Right ventricle myocardium inferior (tissue), 1 donor: ENCODE data around the gene FOXL3. TPM values are rescaled to one million over a fixed set of nuclear protein-coding genes. Genes with fewer than 3 reads are reported as not detected.

Experiments
- ATAC-seq: fragments of 200-7000 bp; cut with Tn5 transposase; one replicate; pipeline ENCODE4 v1.9.1; 2020; ENCODE audit warnings: mild to moderate bottlenecking, moderate library complexity
- DNase-seq: peaks from one replicate; pipeline ENCODE4 v3.0.0; 2021; ENCODE audit errors: missing footprints
- intact Hi-C: fragments of 100-400 bp; cut with DNase I; formaldehyde crosslinking; loops from one replicate; pipeline ENCODE4 v1.11.0; 2022
- total RNA-seq: library from RNA; stranded (reverse); fragmentation: NEBNext Ultra II Directional; extraction: Animal tissue kit (Norgen Biotek cat#: 25700); gene quantifications from one replicate; pipeline ENCODE4 v1.2.1, GENCODE V29; 2021
- donor health status: DM: no; HTN: yes; CAD: no; lungs with severe emphysema.

The FOXL3 gene
- total RNA-seq, 1 donor from 2014 or later = not detected

DNA sequence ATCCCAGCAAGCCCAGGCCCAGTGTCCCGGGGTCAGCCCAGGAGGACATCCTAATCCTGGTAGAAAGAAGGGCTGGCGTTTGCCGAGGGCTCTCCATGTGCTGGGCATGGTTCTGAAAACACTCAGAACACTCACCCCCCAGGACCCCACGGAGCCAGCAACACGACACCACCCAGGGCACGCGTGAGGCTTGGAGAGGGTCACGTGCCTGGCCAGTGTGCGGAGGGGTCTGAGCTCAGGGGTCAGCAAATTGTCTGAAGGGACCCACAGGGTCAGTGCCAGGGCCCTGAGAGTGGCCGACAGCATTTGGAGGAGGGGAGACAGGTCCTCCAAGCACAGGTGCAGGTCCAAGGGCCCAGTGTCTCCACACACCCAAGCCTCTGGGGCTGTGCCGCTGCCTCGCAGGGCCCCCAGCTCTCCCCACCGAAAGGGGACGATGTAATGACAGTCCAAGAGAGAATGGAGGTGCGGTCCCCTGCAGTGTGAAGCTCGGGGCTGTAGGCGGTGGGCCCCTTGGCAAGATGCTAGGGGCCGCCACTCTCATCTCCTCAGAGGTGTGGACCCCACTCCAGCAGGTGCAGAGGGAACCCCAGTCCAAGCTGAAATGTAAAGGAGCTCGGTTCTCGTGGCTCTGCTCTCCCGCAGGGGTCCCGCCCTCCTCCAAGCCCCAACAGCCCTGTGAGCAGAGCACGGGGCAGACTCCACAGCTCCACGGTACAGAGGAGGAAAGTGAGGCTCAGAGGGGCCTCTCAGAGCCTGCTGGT, 7.8 kb downstream of the FOXL3 start:
- ATAC-seq = no peak
- intact Hi-C loops = no loop called here
- peak; percentile 27 for DNase-seq

DNA sequence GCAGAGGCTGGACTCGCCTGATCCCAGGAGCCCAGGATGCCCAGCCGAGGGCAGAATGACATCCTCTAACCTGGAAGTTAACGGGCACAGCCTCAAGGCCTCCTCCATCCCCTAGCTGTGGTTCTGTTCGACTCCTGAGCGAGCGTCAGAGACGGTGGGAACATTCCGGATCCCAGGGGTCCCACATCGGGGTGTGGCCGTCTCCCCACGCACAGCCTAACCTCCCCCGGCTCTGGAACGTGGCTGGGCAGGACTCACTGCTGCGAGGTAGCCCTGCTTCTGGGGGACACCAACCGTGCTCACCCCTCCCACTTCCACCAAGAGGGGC, 8.4 kb downstream of the FOXL3 start:
- peak; percentile 44 for DNase-seq
- intact Hi-C loops = no loop called here
- ATAC-seq = no peak

DNA sequence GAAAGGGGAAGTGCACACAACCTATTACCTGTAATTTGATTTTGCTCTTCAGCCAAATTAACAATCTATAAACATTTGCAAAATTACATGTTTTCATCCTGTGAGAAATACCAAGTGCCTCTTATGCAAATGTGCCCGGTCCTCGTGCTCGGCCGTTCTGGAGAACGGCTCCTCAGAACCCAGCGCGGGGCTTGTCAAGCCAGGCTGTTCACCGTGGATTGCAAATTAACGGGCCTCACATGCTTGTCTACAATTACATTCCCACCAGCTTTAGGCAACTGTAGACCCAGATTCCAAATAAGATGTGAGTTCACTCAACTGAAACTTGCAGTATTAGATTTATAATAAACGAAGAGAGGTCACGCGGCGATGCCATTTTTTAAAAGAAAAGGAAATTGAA, 8.8 kb downstream of the FOXL3 start:
- ATAC-seq (no peak), DNase-seq (no peak)
- intact Hi-C loops = no loop called here

DNA sequence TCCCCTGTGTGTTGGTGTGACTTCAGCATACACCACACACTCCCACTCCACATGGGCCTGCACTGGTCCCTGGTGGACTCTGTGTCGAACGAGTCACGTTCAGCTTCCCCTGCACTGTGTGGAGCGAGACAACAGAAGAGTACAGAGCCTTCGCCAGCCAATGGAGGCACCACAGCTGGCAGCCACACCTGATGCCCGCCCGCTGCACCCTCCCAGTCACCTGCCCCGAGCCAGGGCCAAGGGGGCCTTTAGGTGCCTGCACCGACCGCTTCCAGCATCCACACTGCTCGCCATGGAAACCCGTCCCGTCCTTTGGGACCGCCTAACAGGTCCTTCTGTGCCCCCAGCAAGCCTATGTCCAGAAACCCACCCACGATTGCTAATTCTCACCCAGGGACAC, 9.2 kb downstream of the FOXL3 start:
- ATAC-seq (no peak), DNase-seq (peak; percentile 8)
- intact Hi-C loops = no loop called here

DNA sequence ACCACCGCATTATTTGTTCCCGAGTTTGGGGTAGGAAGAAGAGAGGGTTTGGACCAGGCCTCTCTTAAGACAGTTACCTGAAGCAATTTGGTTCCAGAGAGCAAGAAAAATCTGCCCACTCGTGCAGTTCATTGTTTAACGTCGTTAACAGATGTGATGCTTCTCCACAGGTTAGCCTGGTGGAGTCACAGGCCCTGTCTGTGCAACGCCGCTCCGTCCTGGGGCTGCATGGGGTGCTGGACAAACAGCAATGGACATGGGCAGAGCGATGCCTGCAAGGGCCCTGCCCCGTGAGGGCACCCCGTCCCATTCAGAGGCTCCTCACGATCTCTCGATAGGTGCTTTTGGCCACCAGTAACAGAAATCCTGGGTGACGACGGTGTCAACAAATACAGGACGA, 9.7 kb downstream of the FOXL3 start:
- peak; percentile 58 for DNase-seq
- no peak for ATAC-seq
- intact Hi-C loops = no loop called here

DNA sequence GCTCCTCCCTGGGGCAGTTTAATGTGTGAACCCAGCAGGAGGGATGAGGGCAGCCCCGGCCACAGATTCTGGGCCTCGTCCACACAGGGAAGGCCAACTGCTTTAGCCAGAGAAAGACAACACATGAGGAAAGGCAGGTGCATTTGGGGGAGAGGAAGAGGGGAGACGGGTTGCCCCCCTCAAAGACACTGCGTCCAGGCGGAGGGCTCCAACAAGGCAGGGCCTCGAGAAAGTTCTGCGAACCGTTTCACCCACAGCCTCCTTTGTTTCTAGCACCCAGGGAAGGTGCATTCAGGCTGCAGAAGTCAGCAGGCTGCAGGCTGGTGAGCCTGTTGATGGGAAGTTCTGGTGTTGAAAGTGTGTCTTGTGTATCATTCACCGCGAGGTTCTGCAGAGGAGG, 10.1 kb downstream of the FOXL3 start:
- DNase-seq (no peak), ATAC-seq (no peak)
- intact Hi-C loops = no loop called here

DNA sequence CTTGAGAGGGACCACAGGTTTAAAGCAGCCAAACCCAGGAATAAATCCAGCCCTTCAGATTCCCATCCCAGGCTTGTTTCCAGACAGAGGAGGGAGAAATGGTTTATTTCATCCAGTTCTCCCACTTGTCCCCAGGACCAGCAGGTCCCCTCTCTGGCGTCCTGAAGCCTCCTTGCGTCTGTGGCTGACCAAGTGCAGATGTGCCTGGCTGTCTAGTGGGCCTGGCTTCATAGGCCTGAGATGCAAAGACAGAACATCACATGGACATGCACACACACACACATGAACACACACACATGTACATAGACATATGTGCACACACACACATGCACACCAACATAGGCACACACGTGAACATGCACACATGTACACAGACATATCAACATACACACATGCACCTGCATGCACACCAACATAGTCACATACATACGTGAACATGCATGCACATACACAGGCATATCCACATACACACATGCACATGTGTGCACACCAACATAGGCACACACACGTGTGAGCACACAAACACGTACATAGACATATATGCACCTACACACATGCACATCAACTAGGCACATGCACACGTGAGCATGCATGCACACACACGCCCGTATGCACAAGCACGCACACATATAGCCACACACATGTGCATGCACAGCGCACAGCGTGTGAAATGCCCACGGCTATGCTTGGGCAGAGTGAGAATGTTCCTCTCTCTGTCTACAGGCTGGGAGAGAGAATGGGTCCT, 10.7 kb downstream of the FOXL3 start:
- DNase-seq (peak; percentile 60), ATAC-seq (no peak)
- intact Hi-C loops = no loop called here

DNA sequence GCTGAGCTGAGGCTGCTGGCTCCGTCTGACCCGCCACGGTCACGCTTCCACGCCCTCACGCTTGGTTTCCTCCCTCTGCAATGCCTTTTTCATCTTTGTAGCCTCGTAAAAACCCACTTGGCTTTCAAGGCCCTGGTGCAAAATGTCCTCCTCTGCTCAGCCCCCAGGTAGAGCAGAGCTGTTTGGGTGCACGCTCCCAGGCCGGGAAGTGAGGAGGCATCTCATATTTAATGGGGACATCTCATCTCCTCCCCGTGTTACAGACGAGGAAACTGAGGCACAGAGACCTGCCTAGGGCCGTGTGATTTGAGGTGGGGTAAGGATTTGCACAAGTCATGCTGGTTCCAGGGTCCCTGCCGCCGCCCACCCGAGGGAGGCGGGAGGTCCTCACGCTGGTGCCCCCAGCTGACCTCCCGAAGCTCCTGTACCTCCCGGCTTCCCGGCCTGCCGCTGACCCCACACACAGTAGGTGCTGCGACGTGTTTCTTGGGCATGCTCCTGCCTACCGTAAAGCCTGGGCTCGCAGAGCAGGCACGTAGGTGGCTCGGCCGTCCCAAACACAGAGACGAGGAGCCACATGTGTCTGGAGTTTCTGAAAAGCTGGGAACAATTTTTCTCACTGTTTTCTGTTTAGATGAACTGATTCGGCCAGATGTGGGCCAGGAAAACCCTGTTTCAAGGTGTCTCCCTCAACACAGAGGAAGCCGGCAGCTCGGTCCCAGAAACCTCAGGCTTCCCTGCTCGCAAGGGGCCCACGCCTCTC, 11.5 kb downstream of the FOXL3 start:
- DNase-seq (peak; percentile 30), ATAC-seq (no peak)
- intact Hi-C loops = no loop called here

DNA sequence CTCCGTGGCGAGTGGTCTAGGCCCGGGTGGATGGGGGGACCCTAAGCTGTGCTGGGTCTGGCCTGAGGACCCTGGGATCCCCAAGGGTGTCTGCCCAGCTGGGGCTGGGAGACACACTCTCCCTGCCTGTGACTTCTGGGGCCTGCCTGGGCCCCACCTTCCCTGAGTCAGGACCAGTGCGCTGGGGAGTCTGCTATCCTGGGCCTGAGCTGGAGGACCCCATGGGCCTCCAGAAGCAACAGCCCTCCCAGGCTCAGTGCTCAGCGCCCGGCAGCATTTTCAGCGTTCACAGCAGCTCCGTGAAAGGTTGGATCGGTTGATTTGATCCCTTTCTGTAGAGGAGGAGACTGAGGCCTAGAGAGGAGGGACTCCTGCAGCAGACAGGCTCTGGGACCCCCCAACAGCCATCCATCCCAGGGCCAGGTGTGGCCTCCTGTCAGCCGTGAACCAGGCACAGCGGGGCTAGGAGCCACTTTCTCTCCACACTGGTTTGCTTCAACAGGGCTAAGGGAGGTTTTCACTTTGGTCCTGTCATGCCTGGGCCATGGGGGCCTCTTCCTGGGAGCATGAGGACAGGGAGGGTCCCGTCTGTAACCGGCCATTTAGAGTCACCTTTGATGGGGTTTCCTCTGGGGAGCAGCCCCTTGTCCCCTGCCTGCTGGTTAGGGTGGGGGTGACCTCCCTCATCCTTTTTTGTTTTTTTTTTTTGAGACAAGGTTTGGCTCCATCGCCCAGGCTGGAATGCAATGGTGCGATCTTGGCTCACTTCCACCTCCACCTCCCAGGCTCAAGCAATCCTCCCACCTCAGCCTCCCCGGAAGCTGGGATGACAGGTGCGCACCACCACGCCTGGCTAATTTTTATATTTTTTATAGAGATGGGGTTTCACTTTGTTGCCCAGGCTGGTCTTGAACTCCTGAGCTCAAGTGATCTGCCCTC, 12.4 kb downstream of the FOXL3 start:
- intact Hi-C loops = no loop called here
- no peak for DNase-seq
- ATAC-seq = no peak

DNA sequence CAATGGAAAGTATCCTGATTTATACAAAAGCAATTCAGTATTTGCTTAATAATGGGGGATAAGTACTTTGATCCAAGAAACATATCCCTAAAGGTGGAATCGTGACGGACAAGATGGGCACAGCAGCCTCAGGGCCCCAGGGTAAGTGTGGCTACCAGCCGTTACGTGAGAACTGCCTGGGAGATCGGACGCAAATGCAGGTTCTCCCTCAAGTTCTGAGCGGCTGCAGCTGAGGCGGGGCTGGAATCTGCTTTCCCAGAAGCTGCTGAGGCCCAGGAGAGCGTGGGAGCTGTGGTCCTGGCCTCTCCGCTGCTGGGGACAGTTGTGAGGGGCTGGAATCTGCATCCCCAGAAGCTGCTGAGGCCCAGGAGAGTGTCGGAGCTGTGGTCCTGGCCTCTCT, 13.5 kb downstream of the FOXL3 start:
- ATAC-seq = no peak
- intact Hi-C loops = no loop called here
- DNase-seq = peak; percentile 11

DNA sequence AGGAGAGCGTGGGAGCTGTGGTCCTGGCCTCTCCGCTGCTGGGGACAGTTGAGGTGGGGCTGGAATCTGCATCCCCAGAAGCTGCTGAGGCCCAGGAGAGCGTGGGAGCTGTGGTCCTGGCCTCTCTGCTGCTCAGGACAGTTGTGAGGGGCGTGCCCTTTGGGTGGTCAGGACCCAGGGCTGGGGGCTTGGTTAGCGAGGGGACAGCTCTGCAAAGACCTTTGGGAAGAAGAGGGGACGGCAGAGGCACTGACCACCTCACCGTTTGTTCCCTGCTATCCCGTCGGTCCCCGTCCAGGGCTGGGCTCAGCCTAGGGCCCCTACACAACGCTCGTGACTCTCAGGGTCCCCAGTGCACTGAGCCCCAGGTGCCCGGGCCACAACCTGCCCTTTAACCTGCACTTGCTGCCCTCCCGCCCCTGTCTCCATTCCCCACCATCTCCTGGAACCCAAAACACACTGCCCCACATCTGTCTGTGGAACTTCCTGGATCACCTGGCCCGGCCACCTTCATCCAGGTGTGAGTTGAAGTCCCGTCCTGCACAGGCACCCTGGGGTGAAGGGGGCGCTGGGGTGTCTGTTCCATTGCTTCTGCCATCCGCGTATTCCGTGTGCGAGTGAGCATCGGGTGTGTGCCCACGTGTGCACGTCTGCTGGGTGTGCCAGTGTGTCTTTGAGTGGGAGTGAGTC, 14.1 kb downstream of the FOXL3 start:
- intact Hi-C loops = no loop called here
- DNase-seq (peak; percentile 57), ATAC-seq (no peak)

DNA sequence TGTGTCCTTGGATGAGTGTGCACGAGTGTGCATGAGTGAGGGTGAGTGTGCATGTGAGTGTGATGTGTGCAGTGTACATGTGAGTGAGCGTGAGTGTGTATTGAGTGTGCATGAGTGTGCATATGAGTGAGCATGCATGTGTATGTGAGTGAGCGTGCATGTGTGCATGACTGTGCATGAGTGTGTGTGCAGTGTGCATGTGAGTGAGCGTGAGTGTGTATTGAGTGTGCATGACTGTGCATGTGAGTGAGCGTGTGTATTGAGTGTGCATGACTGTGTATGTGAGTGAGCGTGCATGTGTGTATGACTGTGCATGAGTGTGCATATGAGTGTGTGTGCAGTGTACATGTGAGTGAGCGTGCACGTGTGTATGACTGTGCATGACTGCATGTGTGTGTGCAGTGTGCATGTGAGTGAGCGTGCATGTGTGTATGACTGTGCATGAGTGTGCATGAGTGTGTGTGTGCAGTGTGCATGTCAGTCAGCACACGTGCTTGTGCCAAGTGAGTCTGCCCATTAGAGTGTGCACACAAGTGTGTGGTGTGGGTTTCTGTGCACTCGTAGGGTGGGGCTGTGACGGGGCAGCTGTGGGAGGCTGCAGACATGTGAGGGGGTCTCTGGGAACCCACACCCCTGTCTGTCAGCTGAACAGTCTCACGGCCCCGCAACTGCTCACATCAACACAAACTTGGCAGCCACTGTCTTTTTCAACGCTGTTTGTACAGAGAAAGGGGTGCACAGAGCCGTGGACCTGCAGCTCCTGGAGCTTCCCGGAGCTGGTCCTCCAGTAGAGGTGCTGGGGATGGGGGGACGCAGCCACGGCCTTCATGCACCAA, 14.8 kb downstream of the FOXL3 start:
- intact Hi-C loops = no loop called here
- ATAC-seq = no peak
- DNase-seq = no peak

DNA sequence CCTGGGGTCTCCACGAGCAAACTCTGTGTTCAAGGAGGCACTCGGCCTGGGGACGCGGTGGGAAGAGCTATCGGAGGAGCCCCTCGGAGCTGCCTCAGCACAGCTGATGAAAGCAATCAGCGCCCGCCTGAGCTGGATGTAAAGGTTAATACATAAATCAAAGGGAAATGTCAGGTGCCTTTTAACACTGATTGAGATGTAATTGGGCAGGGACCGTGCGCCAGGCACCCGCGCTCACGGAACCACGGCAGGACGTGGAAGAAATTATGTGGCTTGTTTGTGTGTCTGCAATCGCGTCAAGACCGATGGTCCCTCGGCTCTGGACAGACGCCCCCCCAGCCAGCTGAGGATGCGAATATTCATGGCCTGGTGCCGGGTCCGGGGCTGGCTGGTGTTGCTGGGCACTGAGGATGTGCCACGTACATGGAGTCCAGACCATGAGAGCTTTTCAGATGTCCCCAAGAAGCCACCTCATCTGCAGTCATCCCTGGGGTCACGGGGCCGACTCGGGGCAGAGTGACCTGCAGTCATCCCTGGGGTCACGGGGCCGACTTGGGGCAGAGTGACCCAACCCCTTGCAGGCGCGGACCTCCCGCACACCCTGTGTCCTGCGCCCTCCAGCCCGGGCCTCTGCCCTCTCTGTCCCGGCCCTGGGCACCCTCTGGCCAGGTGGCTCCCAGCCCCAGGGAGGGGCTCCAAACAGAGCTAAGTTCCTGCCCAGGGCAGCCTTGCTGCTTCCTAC, 15.6 kb downstream of the FOXL3 start:
- intact Hi-C loops = no loop called here
- ATAC-seq (no peak), DNase-seq (peak; percentile 67)

DNA sequence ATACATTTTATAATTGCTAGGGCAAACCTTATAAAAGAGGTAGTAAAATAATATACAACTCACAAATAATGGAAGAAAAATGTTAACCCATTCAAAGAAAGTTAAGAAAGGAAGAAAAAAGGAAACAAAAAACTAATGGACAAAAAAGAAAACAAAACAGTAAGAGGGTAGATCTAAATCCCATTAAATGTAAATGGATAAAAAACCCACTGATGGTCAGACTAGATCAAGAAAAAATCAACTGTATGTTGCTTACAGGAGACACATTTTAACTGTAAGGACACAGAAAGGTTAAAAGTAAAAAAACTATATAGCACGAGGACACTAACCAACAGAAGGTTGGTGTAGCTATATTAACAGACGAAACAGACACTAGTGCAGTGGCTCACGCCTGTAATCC, 18.0 kb downstream of the FOXL3 start:
- no peak for ATAC-seq
- no peak for DNase-seq
- intact Hi-C loops = no loop called here

DNA sequence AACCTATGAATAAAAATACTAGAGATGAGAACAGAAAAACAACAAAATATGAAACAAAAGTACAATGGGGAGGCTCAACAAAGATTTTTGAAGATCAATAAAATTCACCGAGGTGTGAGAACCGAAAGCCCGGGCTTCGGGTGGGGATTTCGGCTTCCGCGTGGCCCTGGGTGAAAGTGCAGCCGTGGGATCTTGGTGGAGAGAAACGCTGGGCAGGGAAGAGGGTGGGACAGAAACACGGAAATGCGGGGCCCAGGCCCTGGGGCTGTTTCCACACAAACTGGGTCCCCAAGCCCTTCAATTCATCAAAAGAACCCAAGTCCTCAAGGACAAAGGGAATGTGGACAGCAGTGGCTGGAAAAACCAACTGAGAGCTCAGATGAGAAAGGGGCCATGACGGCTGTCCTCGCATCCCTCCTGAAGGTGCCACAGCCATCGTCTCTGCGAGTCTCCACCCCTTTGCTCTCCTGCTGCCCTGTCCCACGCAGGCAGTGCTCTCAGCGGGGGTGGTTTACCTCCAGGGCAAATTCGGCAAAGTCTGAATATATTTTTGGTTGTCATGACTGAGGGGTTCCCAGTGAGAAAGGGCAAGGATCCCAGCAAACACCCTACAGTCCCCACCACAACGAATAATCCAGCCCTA, 19.7 kb downstream of the FOXL3 start:
- intact Hi-C loops = no loop called here
- DNase-seq = peak; percentile 17
- ATAC-seq = no peak

DNA sequence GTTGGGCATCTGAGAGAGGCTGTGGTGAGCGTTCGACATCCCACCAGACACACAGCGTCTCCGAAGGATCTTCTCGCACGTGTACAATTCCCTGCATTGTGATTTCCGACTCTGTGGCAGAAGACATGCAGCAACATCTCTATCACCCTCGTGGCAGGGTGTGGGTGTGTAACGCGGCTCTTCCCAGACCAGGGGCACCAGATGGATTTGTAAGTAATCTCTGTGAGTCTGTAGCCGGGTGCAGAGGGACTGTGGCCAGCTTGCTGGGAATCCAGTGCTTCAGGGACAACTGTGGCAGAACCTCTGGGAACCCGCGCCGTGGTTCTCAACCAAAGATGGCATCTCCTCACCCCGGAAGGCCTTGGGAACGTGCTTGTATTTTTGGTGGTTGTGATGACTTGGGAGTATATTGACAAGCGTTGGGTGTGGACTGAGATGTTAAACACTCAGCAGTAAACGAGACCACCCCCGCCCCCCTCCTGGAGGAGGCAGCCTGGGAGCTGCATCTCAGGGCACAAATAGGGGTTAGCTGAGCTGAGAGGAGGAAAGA, 21.2 kb downstream of the FOXL3 start:
- DNase-seq (peak; percentile 31), ATAC-seq (no peak)
- intact Hi-C loops = no loop called here
